SU-DHL-6 (cell line): ENCODE measurements around the gene MLIP.

Source experiments
- EZH2phosphoT487 ChIP-seq: fragments of 200-600 bp; sonication (generic), shearing (Covaris generic); conservative IDR thresholded peaks from 2 replicates; pipeline ENCODE4 v1.6.1; 2018; ENCODE audit warnings: mild to moderate bottlenecking, antibody characterized with exemption, low read length, moderate library complexity, mixed read lengths
- TF ChIP-seq, protein P1 (sequence below): fragments of 200-600 bp; sonication (generic); IDR thresholded peaks from one replicate; pipeline ENCODE4 v1.5.1; 2017; ENCODE audit warnings: antibody characterized with exemption, mild to moderate bottlenecking, low read length, moderate library complexity; ENCODE audit not compliant: insufficient read depth, poor library complexity, severe bottlenecking

GRCh38 chr6:54245265-54245664, 134.0 kb downstream of the MLIP start:
- TF ChIP-seq, protein P1, sequence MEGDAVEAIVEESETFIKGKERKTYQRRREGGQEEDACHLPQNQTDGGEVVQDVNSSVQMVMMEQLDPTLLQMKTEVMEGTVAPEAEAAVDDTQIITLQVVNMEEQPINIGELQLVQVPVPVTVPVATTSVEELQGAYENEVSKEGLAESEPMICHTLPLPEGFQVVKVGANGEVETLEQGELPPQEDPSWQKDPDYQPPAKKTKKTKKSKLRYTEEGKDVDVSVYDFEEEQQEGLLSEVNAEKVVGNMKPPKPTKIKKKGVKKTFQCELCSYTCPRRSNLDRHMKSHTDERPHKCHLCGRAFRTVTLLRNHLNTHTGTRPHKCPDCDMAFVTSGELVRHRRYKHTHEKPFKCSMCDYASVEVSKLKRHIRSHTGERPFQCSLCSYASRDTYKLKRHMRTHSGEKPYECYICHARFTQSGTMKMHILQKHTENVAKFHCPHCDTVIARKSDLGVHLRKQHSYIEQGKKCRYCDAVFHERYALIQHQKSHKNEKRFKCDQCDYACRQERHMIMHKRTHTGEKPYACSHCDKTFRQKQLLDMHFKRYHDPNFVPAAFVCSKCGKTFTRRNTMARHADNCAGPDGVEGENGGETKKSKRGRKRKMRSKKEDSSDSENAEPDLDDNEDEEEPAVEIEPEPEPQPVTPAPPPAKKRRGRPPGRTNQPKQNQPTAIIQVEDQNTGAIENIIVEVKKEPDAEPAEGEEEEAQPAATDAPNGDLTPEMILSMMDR: no peak
- no peak for TF ChIP-seq EZH2phosphoT487
